ENCODE results near the gene TICAM1. TPM values are rescaled to one million over a fixed set of nuclear protein-coding genes. Genes with fewer than 3 reads are reported as not detected.
"Not testable (repeated sequence)": the region's sequence is repeated elsewhere in the genome, so short reads cannot be mapped to it uniquely, and the experiment has no call there.

TICAM1 gene
- polyA plus RNA-seq (ENCODE audit: insufficient read length) = 6.4 TPM

DNA sequence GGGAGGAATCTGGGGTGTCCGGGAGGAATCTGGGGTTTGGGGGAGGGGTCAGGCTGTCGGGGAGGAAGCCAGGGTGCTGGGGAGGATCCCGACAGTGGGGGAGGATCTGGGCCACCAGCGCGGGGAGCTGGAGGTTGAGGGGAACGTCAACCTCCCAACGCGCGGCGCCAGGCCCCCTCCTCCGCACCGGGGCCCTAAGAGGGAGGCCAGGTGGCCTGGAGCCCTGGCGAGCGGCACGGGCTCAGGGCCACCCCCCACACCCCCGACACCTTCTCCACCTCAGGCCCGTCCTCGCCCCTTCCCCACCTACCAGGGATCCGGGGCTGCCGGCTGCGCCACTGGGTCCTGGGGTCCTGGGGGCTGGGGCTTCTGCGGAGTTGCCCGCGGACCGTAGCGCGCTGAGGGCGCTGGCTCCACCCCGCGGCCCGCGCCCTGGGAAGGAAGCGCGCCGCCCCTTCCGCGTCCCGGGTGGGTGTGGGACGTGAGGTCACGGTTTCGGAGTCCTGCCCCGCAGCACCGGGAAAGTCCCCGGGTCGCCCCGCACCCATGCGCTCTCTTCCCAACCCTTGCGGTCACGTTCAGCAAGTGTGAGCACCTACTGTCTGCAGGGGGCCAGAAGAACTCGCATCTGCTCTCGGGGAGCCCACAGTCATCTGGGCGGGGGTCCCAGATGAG is at the start of gene TICAM1:
TSS of gene TICAM1 (minus strand) at position 409 of the 675 bp plus-strand sequence. CDS start 13,335 bp downstream, outside the sequence.
- peak; percentile 85 for DNase-seq

DNA sequence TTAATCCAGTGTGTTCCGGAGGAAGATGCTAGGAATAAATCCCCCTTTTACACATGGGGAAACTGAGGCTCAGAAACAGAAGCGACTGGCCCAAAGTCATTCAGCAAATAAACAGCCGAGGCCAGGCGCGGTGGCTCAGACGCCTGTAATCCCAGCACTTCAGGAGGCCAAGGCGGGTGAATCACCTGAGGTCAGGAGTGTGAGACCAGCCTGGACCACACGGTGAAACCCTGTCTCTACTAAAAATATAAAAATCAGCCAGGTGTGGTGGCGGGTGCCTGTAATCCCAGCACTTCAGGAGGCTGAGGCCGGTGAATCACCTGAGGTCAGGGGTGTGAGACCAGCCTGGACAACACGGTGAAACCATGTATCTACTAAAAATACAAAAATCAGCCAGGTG is 47.5 kb upstream of the TICAM1 start:
- no peak for DNase-seq

GRCh38 chr19:4878491-4878968 is 47.0 kb upstream of the TICAM1 start:
- DNase-seq = no peak

DNA sequence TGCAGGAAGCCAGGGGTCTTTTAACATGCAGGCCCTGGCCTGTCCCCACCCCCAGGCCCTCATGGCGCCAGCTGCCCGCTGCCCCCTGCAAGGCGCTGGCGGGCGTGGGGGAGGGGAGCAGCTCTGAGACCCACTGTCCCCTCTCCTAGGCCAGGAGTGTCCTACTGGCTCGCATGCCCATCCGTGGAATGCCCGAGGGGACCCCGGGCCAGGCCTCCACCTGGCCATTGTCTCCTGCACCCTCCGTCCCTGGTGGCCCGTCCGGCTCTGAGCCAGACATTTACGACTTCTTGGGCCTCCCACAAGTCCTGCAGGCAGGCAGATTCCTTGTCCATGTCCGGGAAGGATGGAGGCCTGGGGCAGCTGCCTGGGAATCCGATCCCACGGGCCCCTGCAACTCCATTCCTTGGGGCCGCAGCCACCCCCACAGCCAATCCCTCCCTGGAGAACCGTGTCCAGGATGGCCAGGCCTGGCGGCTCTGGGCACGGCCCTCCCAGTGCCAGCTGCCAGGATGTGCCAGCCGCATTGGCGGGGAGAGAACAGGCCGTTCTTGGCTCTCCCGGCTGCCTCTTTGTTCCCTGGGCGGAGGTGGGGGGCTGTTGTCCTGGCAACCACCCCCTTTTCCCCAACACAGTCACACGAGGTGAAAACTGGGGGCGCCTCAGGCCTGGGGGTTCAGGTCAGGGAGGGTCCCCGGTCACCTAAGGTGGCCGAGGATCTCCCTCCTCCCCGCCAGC is 46.4 kb upstream of the TICAM1 start:
- no peak for DNase-seq

- no peak for DNase-seq
These were observed 42.4 kb upstream of the TICAM1 start for GRCh38 chr19:4873930-4874329.

- no peak for DNase-seq
These were observed 40.2 kb upstream of the TICAM1 start for GRCh38 chr19:4871711-4872110.

DNA sequence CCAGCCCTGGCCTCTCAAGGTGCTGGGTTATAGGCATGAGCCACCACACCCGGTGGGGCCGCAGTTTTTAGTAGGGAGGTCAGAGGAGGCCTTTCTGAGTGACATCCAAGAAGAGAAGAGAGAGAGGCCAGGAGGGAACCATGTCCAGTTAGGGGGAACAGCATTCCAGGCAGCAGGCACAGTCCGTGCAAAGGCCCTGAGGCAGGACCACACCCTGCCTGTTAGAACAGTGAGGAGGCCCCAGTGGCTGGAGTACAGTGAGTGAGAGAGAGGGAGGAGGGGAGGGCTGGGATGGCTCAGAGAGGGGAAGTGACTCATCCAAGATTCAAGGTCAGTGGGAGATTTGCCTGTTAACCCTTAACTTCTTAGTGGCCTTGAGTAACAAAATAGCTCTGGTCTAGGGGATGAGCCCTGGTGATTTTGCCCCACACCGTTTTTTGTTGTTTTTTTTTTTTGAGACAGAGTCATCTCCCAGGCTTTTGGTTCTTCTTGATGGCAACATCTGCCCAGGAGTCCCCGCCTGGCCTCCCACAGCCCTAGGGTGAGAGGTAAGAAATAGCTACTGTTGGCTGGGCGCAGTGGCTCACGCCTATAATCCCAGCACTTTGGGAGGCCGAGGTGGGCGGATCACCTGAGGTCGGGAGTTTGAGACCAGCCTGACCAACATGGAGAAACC is 38.7 kb upstream of the TICAM1 start:
- peak; percentile 32 for DNase-seq

GRCh38 chr19:4868286-4868834 is 36.8 kb upstream of the TICAM1 start:
- DNase-seq = no peak

GRCh38 chr19:4867534-4868285 is 36.2 kb upstream of the TICAM1 start, which contains the start of gene PLIN3:
TSS of gene PLIN3 (minus strand) at chr19:4867667. CDS start at chr19:4861394, 6,273 bp downstream.
- DNase-seq = peak; percentile 95

- peak; percentile 69 for DNase-seq
These were observed 35.3 kb upstream of the TICAM1 start for GRCh38 chr19:4866595-4867424.

- DNase-seq = no peak
These were observed 29.6 kb upstream of the TICAM1 start for GRCh38 chr19:4861147-4861546.

- DNase-seq = no peak
These were observed 28.2 kb upstream of the TICAM1 start for GRCh38 chr19:4859697-4860096.

GRCh38 chr19:4856468-4856867 is 25.0 kb upstream of the TICAM1 start:
- not testable (repeated sequence) for DNase-seq

GRCh38 chr19:4853506-4853905 is 22.0 kb upstream of the TICAM1 start:
- DNase-seq = not testable (repeated sequence)

DNA sequence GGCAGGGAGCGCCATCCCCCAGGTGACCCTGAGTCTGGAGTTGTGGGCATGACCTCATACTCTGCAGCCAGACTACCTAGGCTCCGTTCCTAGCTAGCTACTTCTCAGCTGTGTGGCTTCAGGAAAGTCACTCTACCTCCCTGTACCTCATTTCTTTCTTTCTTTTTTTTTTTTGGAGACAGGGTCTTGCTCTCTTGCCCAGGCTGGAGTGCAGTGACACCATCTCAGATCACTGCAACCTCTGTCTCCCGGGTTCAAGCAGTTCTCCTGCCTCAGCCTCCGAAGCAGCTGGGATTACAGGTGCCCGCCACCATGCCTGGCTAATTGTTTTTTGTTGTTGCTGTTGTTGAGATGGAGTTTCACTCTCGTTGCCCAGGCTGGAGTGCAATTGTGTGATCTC is 21.0 kb upstream of the TICAM1 start:
- no peak for DNase-seq

- peak; percentile 52 for DNase-seq
These were observed 20.2 kb upstream of the TICAM1 start for GRCh38 chr19:4851551-4852290.

- DNase-seq = no peak
These were observed 17.5 kb upstream of the TICAM1 start for GRCh38 chr19:4849019-4849418.

- no peak for DNase-seq
These were observed 15.9 kb upstream of the TICAM1 start for GRCh38 chr19:4847190-4847973.

DNA sequence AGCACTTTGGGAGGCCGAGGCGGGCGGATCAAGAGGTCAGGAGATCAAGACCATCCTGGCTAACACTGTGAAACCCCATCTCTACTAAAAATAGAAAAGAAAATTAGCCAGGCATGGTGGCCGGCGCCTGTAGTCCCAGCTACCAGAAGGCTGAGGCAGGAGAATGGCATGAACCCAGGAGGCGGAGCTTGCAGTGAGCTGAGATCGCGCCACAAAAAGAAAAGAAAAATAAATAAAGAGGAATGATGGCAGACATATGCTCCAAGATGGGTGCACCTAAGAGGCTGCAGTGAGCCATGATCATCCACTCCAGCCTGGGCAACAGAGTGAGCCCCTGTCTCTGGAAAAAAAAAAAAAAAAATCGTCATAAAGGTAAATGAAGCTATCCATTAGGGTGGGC is 14.5 kb upstream of the TICAM1 start:
- DNase-seq = not testable (repeated sequence)
